ENCODE data around the gene THUMPD2. TPM values are rescaled to one million over a fixed set of nuclear protein-coding genes. Genes with fewer than 3 reads are reported as not detected.
"Not testable (repeated sequence)": the region's sequence is repeated elsewhere in the genome, so short reads cannot be mapped to it uniquely, and the experiment has no call there.

THUMPD2 gene
- total RNA-seq, 3 donors from 2014 or later, result 8.3 to 38.2 (median 22.0) TPM

GRCh38 chr2:39805936-39806608 lies 27.0 kb upstream of the THUMPD2 start:
- DNase-seq (ENCODE audit: low spot score in 2 of 2), result no peak
- peaks cover 3 to 33% of the 10 kb centered on the region in 2 donors for H3K9me3 ChIP-seq
- no peaks in the 10 kb centered on the region for H3K4me1 ChIP-seq
- no peak overlapping the region for H3K27ac ChIP-seq
- H3K4me3 ChIP-seq, result no peak overlapping the region
- no peak for TF ChIP-seq POLR2A (IDR thresholded peaks at IDR 0.05)
- no peak for TF ChIP-seq CTCF (IDR thresholded peaks at IDR 0.05)
- no peak for TF ChIP-seq POLR2AphosphoS5 (IDR thresholded peaks at IDR 0.05)
- intact Hi-C loops (cut with DNase I; ENCODE audit: low total_unique reads), result no loop called here
- H3K27me3 ChIP-seq, result no peaks in the 10 kb centered on the region
- H3K36me3 ChIP-seq, result peaks cover 6% of the 10 kb centered on the region

GRCh38 chr2:39803839-39804238 lies 24.8 kb upstream of the THUMPD2 start:
- Histone ChIP-seq H3K27ac (no peak overlapping the region), H3K27me3 (no peaks in the 10 kb centered on the region), H3K4me1 (no peaks in the 10 kb centered on the region), H3K9me3 (peaks cover 3 to 27% of the 10 kb centered on the region in 2 donors), H3K4me3 (no peak overlapping the region), H3K36me3 (peaks cover 6% of the 10 kb centered on the region)
- no peak for DNase-seq (ENCODE audit: low spot score in 2 of 2)
- intact Hi-C loops (cut with DNase I; ENCODE audit: low total_unique reads), result no loop called here
- TF ChIP-seq POLR2AphosphoS5 (IDR thresholded peaks at IDR 0.05) (no peak), POLR2A (IDR thresholded peaks at IDR 0.05) (no peak), CTCF (IDR thresholded peaks at IDR 0.05) (no peak)

- intact Hi-C loops (cut with DNase I; ENCODE audit: low total_unique reads), result no loop called here
- Histone ChIP-seq H3K9me3 (peaks cover 3 to 21% of the 10 kb centered on the region in 2 donors), H3K27ac (no peak overlapping the region), H3K27me3 (no peaks in the 10 kb centered on the region), H3K4me3 (no peak overlapping the region), H3K4me1 (no peaks in the 10 kb centered on the region), H3K36me3 (peaks cover 6% of the 10 kb centered on the region)
- TF ChIP-seq POLR2AphosphoS5 (IDR thresholded peaks at IDR 0.05) (no peak), CTCF (IDR thresholded peaks at IDR 0.05) (no peak), POLR2A (IDR thresholded peaks at IDR 0.05) (no peak)
- DNase-seq (ENCODE audit: low spot score in 2 of 2), result no peak
Measured at GRCh38 chr2:39800752-39801151, 21.7 kb upstream of the THUMPD2 start.

GRCh38 chr2:39796134-39796533 lies 17.1 kb upstream of the THUMPD2 start:
- no peaks in the 10 kb centered on the region for H3K4me1 ChIP-seq
- no peak overlapping the region for H3K27ac ChIP-seq
- no peak overlapping the region for H3K4me3 ChIP-seq
- H3K9me3 ChIP-seq, result peaks cover 0 to 5% of the 10 kb centered on the region in 2 donors
- no peaks in the 10 kb centered on the region for H3K36me3 ChIP-seq
- intact Hi-C loops (cut with DNase I; ENCODE audit: low total_unique reads), result no loop called here
- H3K27me3 ChIP-seq, result no peaks in the 10 kb centered on the region
- no peak for TF ChIP-seq POLR2AphosphoS5 (IDR thresholded peaks at IDR 0.05)
- no peak for TF ChIP-seq POLR2A (IDR thresholded peaks at IDR 0.05)
- TF ChIP-seq CTCF (IDR thresholded peaks at IDR 0.05), result no peak
- no peak for DNase-seq (ENCODE audit: low spot score in 2 of 2)

GRCh38 chr2:39790216-39790818 lies 11.3 kb upstream of the THUMPD2 start:
- DNase-seq (ENCODE audit: low spot score in 2 of 2); intact Hi-C loops (cut with DNase I; ENCODE audit: low total_unique reads); H3K4me3 ChIP-seq; H3K27me3 ChIP-seq; H3K27ac ChIP-seq; H3K36me3 ChIP-seq; H3K4me1 ChIP-seq: not testable (repeated sequence)
- peaks cover 6 to 16% of the 10 kb centered on the region in 2 donors for H3K9me3 ChIP-seq

Measured in breast epithelium (tissue), 4 donors.